Eye (tissue), 1 donor: ENCODE data around the gene MCCD1.
A peak's percentile ranks its signal among the peaks of the same experiment; 100 is the strongest.
"Not testable (repeated sequence)": the region's sequence is repeated elsewhere in the genome, so short reads cannot be mapped to it uniquely, and the experiment has no call there.

Experiments
- DNase-seq: peaks from one replicate; pipeline ENCODE4 v3.0.0-alpha.2; 2015

The MCCD1 gene

GRCh38 chr6:31528821-31529328, at the start of gene MCCD1:
MCCD1 (plus strand) TSS chr6:31528962; CDS start chr6:31529015, 53 bp downstream.
- DNase-seq: no peak

DNA sequence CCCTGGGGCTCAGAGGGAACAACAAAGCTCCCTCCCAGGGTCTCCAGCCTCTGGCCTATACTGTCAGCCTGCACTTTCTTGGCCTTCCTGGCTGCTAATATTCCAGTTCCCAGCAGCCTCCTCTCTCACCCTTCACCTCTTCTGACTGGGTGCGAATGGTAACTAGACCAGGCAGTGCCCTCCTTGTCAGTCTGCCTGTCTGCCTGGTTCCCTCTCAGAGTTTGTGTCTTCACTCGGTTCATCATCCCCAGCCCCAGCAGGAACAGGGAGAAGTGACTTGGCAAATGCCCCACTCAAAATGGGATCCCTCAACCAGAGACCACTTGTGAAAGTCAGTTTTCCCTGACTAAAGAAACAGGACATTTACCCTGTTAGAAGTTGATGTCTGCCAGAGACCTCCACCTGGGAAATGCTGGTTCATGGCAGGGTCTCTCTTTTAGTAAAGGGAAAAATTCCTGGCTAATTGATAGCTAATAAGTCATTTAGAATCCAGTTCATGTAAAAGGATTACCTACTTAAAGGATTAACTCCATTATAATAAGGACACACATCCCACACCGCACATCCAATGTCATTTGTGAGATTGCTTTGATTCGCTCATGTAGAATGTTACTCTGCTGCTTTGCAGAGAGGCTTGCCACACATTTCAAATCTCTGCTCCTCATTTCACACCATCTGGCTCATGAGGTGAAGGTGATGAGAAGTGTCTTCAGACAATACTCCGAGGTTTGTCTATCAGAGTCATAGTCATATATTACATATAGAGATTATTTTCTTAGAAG, 49.4 kb upstream of the MCCD1 start:
- DNase-seq: peak; percentile 15

DNA sequence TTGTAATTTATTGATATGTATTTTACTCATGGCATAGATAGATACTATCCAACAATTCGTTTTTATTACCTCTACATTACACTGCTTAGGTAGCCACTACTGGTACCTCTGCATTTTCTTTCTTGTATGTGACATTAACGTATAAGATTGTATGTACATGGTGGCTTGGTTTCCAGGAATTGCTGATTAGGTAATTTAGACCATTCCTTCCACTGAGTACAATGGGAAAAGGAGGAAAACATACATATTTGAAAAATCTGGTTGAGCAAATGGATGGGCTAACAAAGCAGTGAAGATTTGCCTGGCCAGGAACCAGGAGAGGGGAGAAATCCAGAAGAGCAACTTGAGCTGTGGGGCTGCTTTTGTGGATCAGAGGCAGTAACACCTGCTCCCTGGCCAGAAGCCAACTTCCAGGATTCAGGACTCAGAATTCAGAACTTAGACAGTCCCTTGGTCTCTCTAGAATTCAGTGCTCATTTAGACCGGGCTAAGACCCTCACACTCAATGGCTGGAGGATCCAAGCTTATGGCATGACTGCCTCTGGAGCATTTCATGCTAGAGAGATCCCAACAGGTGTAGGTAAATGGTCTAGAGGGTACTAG, 48.7 kb upstream of the MCCD1 start:
- DNase-seq: no peak

- DNase-seq: no peak
Measured at GRCh38 chr6:31480574-31480973, 48.2 kb upstream of the MCCD1 start.

GRCh38 chr6:31483392-31483791, 45.4 kb upstream of the MCCD1 start:
- no peak for DNase-seq

DNA sequence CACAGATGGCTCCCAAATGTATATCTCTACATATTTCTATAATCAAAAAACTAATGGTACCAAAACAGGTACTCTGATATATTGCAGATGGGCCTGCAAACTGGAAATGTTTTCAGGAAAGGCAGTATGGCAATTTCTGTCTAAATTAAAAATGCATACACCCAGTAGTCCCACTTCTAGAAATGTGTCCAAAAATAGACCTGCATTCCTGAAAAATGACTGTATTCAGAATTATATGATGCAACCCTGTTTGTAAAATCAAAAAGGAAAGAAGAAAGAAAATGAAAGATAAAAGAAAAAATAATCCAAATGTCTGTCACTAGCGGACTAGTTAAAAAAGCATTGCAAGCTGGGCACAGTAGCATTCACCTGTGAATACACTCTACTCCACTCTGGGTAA, 43.7 kb upstream of the MCCD1 start:
- no peak for DNase-seq

DNA sequence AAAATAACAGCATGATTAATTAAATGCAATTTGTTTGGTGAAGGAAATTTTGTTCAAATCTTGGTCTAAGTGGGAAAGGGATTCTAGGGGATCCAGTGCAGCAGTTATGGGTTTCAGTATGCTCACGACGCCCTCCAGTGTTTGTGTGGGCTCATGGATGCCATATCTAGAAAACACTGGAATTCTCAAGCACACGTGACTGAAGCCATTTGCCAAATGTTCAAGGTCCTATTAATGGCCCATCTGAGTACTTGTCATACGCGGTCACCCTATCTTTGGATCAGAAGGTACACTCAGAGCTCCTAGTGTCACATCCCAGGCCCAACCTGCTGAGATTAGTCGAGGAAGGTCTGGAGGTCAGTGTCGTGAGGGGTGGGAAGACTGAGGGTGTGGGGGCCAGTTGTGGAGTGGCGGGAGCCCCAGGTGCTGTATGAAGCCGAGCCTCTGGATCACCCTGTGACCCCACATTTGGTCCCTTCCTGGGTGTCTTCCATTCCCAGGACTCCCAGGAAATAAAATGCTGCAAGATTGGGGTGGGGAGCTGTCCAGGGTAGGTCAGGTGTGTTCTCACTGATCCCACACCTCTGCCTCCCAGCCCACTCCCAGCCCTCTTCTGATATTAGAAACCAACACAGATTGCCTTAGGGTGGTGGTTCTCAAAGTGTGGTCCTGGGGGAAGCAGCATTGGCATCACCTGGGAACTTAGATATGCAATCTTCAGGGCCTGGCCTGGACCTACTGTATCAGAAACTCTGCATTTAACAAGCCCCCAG, 42.5 kb upstream of the MCCD1 start:
- not testable (repeated sequence) for DNase-seq

- DNase-seq: not testable (repeated sequence)
Measured at GRCh38 chr6:31487674-31488073, 41.1 kb upstream of the MCCD1 start.

- no peak for DNase-seq
Measured at GRCh38 chr6:31489086-31489485, 39.7 kb upstream of the MCCD1 start.

- DNase-seq: no peak
Measured at GRCh38 chr6:31490115-31490873, 38.5 kb upstream of the MCCD1 start.

DNA sequence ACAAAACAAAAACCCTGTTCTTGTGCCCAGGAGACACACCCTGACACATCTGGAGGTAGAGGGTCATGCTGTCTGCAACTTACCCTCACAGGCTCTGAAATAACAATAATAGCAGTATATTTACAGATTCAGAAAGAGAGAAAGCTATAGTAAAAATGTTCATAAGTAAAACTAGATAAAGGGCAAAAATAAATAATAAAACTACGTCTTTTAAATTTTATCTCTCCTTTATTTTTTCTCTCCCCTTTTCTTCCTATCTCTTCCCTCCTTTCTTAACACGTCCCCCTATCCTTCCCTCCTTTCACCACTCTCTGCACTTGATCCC, 35.2 kb upstream of the MCCD1 start:
- DNase-seq: not testable (repeated sequence)

DNA sequence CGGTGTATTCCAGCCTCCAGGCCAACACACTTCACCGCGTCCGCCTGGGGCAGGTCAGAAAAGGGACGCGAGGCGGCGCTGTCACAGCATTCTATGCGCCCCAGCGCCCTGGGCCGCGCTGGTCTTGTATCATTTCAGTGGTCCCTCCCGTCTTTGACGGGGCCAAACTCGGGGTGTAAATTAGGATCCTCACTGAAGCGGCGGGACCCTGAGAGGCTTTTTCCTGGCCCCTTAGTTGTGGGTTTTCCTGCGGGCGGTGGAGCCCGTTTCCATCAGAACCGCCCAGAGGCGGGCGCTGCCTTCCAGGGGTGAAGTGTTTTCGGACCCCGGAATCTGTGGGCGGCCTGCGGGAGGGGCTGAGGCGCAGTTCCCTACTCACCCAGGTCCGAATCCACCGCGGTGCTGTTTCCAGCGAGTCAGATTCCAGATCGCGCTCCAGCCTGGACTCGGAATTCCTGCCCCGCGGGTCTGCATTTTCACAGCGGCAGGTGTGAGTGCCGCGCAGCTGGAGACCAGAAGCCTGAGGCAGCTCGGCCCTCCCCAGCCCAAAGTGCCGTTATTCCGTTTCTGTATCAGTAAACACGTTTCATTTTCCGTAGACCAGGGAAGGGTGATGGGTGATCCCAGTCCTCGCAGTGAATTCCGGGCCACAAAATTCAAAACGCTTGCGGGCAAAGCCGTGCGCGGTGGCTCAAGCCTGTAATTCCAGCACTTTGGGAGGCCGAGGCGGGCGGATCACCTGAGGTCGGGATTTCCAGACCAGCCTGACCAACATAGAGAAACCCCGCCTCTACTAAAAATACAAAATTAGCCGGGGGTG, 34.7 kb upstream of the MCCD1 start:
- peak; percentile 86 for DNase-seq

DNA sequence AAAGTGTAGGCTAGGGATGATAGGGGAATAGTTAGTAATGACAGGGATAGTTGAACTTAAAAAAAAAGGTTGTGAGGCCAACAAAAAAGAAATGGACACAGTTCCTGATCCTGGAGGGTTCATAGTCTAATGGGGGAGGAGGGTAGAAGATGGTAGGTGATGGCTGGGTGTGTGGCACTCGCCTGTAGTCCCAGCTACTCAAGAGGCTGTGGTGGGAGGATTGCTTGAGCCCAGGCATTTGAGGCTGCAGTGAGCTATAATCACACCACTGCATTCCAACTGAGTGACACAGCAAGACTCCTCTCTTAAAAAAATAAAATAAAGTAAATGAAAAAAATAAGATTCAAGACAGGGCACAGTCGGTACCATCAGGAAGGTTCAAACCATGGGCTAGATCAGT, 33.2 kb upstream of the MCCD1 start:
- no peak for DNase-seq

DNA sequence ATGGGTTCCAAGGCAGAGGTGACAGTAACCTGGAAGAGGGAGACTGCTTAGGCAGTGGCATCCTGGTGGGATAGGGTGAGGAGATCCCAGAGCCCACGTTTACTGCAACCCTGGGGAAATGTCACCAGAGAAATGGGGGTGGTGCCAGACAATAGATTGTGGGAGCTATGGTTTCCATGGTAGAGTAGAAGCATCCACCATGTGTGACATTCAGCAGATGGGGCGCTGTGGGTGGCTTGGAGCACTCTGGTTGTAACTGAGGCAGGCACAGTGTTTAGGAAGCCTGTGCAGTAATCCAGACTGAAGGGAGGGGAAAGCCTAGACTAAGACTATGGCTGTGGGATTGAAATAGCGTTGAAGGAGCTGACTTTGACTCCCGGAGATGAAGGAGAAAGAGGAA, 31.9 kb upstream of the MCCD1 start:
- not testable (repeated sequence) for DNase-seq

DNA sequence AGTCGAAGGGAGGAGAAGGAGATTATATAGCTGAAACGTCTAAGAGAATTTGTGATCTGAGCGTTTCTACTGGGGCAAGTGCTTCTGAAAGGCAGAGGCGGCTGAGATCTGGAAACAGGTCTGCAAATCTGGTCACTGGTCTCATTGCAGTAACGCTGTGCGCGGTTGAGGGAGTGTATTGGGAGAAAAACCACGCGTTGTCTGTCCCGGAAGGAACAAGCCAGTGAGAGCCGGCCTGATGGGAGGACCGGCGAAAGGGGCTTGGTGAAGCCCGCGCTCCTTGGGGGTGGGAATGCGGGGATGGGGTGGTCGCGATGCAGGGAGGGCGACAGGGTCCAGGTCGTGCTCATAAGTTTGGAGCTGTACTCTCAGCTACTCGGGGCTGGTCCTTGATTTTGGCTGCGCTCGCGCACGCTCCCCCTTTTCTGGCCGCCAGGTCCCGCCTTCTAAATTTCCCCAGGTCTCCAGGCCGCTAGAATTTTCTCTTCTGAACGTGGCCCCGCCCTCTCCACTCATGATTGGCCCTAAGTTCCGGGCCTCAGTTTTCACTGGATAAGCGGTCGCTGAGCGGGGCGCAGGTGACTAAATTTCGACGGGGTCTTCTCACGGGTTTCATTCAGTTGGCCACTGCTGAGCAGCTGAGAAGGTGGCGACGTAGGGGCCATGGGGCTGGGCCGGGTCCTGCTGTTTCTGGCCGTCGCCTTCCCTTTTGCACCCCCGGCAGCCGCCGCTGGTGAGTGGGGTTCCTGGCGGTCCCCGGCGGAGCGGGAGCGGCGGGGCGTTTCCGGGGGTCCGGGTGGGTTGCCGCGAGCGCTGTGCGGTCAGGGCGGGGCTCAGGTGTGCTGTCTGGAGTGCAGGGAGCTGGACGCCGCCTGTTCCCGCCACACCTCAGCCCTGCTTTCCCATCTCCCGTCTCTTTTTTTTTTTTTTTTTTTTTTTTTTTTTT, 31.0 kb upstream of the MCCD1 start, which contains the start of gene MICB:
Gene MICB, plus strand, starts transcription at position 615 of the 946 bp plus-strand sequence. Its CDS starts 49 bp downstream, at position 664.
- DNase-seq: peak; percentile 67

- DNase-seq: peak; percentile 25
Measured at GRCh38 chr6:31498748-31499147, 30.0 kb upstream of the MCCD1 start.

DNA sequence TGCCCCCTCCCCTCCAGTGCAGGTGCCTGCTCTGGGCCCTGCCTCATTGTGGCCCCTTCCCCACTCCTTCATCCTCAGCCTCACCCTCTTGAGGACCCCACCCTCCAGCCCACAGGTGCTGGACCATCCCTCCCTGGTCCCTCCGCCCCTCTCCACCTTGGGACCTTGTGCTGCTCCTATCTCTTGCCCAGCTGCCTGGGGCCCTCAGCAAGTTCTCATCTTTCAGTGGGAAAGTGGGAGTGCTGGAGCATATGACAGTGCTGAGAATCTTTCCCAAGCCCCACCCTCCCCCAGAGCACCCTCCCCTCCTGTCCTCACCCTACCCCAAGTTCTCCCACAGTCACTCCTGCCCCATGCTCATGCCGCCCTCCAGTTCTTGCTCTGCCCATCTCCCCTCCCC, 29.1 kb upstream of the MCCD1 start:
- not testable (repeated sequence) for DNase-seq

DNA sequence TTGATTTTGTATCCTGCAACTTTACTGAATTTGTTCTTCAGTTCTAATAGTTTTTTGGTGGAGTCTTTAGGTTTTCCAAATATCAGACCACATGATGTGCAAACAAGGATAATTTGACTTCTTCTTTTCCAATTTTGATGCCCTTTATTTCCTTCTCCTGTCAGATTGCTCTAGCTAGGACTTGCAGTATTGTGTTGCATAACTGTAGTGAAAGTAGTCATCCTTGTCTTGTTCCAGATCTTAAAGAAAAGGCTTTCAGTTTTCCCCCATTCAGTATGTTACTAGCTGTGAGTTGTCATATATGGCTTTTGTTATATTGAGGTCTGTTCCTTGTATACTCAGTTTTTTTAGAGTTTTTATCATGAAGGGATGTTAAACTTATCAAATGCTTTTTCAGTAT, 26.2 kb upstream of the MCCD1 start:
- no peak for DNase-seq

DNA sequence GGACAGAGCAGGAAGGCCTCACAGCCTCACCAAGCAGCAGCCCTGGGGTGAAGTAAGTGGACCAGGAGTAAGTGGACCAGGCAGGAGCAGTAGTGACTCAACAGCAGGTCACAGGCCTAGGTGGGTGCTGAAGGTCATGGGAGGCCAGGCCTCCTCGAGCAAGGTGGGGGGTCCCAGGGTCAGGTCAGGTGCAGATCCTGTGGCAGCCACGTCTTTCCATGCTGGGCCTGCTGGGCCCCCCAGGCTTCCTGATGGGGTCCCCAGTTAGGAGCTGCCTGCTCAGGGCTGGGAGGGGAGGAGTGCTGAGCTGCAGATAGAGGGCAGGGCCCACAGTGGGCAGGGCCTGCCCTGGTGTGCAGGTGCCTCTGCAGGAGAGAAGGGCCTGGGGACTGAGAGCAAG, 19.7 kb upstream of the MCCD1 start:
- DNase-seq: not testable (repeated sequence)

DNA sequence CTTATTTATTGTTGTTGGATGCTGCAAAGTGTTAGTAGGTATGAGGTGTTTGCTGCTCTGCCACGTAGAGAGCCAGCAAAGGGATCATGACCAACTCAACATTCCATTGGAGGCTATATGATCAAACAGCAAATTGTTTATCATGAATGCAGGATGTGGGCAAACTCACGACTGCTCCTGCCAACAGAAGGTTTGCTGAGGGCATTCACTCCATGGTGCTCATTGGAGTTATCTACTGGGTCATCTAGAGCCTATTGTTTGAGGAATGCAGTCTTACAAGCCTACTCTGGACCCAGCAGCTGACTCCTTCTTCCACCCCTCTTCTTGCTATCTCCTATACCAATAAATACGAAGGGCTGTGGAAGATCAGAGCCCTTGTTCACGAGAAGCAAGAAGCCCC, 18.8 kb upstream of the MCCD1 start:
- no peak for DNase-seq
